Endodermal cell (in vitro differentiated cells): ENCODE measurements around the gene MLX. TPM values are rescaled to one million over a fixed set of nuclear protein-coding genes. Genes with fewer than 3 reads are reported as not detected.

Experiments
- DNase-seq: peaks from one replicate; pipeline ENCODE4 v3.0.0-alpha.2; 2017
- H3K27ac ChIP-seq: 2 replicates; pipeline ENCODE4 v1.5.1; 2013; ENCODE audit warnings: mild to moderate bottlenecking, low read depth, low read length, moderate library complexity
- H3K27me3 ChIP-seq: 2 replicates; pipeline ENCODE4 v1.6.1; 2013; ENCODE audit warnings: mild to moderate bottlenecking, low read length, moderate library complexity; ENCODE audit not compliant: insufficient read depth, control insufficient read depth, poor library complexity, severe bottlenecking
- H3K36me3 ChIP-seq: 2 replicates; pipeline ENCODE4 v1.7.0; 2013; ENCODE audit warnings: mild to moderate bottlenecking, low read length, moderate library complexity; ENCODE audit not compliant: control insufficient read depth, insufficient read depth
- H3K4me1 ChIP-seq: one replicate; pipeline ENCODE4 v1.7.0; 2013; ENCODE audit warnings: low read length; ENCODE audit not compliant: control insufficient read depth, insufficient read depth
- H3K4me3 ChIP-seq: 2 replicates; pipeline ENCODE4 v1.5.1; 2013; ENCODE audit warnings: mild to moderate bottlenecking, low read length, moderate library complexity
- H3K9ac ChIP-seq: 2 replicates; pipeline ENCODE4 v1.6.1; 2013; ENCODE audit warnings: mild to moderate bottlenecking, low read length, moderate library complexity; ENCODE audit not compliant: poor library complexity, severe bottlenecking; ENCODE audit errors: extremely low read depth
- H3K9me3 ChIP-seq: 2 replicates; pipeline ENCODE4 v1.6.1; 2013; ENCODE audit warnings: mild to moderate bottlenecking, low read length, moderate library complexity; ENCODE audit not compliant: control insufficient read depth
- H3K27ac Mint-ChIP-seq: 2 replicates; pipeline ENCODE4 v1.8.0; 2020; ENCODE audit warnings: mixed read lengths
- H3K27me3 Mint-ChIP-seq: 2 replicates; pipeline ENCODE4 v1.8.0; 2021; ENCODE audit warnings: mild to moderate bottlenecking, mixed read lengths; ENCODE audit not compliant: insufficient read depth
- H3K36me3 Mint-ChIP-seq: 2 replicates; pipeline ENCODE4 v1.8.0; 2020; ENCODE audit warnings: low read depth, mixed read lengths
- H3K4me1 Mint-ChIP-seq: 2 replicates; pipeline ENCODE4 v1.8.0; 2020; ENCODE audit warnings: mixed read lengths
- H3K4me3 Mint-ChIP-seq: 2 replicates; pipeline ENCODE4 v1.8.0; 2020; ENCODE audit warnings: mild to moderate bottlenecking, moderate library complexity, mixed read lengths
- H3K9me3 Mint-ChIP-seq: 2 replicates; pipeline ENCODE4 v1.8.0; 2020; ENCODE audit warnings: mild to moderate bottlenecking, mixed read lengths
- CTCF ChIP-seq: fragments of 200-600 bp; sonication (generic); conservative IDR thresholded peaks from 2 replicates; pipeline ENCODE4 v1.5.0; 2021; ENCODE audit warnings: antibody characterized with exemption, mild to moderate bottlenecking
- WGBS, 2 experiments: methylation state at CpG; one replicate each; pipeline versions ENCODE4 v1.1.5 to v1.1.7; 2013; ENCODE audit warnings: missing lambda C conversion rate in 2 of 2, mixed read lengths in 1 of 2; ENCODE audit not compliant: insufficient coverage in 1 of 2, insufficient read length in 1 of 2; 5-methylcytosine and 5-hydroxymethylcytosine counted together
- total RNA-seq, 2 donors: library from RNA; stranded (reverse); fragmentation: NEBNext Ultra II Directional in 1 of 2; extraction: Animal tissue kit (Norgen Biotek cat#: 25700) in 1 of 2; gene quantifications; 2 replicates in 1 of 2; 3 replicates in 1 of 2; pipeline ENCODE4 v1.2.1, GENCODE V29; 2021

MLX gene
- total RNA-seq, 2 donors from 2014 or later, result 37.1 to 38.5 TPM

DNA sequence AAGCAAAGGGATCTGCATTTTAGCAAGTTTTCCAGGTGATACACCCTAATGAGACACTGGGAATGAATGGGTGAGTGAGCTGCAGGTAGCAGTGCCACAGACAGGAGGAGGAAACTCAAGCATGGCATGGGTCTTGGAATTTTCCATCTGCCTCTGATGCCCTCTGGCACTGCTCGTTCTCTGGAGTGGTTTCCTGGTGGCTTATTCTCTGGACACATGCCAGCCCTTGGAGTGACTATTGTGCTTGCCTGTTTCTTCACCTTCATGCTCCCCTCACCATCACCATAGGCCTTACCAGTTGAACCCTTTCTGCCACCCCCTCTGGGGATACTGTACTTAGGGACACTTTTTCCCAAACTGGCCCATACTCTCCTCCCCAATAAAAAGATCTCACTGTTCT, 3.4 kb upstream of the MLX start:
- H3K27me3 ChIP-seq, result no peaks in the 10 kb centered on the region
- no peak overlapping the region for H3K27ac ChIP-seq
- DNase-seq, result no peak
- H3K9me3 ChIP-seq, result no peaks in the 10 kb centered on the region
- Mint-ChIP-seq H3K36me3 (peaks cover 11% of the 10 kb centered on the region), H3K27me3 (no peaks in the 10 kb centered on the region), H3K4me1 (peaks cover 25% of the 10 kb centered on the region), H3K9me3 (no peaks in the 10 kb centered on the region), H3K27ac (peak overlapping the region; percentile 77), H3K4me3 (peak overlapping the region; percentile 94)
- H3K36me3 ChIP-seq, result peaks cover 34% of the 10 kb centered on the region
- peak overlapping the region; percentile 85 for H3K4me3 ChIP-seq
- no peak overlapping the region for H3K9ac ChIP-seq
- peaks cover 4% of the 10 kb centered on the region for H3K4me1 ChIP-seq
- no peak for TF ChIP-seq CTCF
- whole genome bisulfite sequencing, 2 experiments, result 92 to 100% methylated on average over 1 of the region's 1 CpG

DNA sequence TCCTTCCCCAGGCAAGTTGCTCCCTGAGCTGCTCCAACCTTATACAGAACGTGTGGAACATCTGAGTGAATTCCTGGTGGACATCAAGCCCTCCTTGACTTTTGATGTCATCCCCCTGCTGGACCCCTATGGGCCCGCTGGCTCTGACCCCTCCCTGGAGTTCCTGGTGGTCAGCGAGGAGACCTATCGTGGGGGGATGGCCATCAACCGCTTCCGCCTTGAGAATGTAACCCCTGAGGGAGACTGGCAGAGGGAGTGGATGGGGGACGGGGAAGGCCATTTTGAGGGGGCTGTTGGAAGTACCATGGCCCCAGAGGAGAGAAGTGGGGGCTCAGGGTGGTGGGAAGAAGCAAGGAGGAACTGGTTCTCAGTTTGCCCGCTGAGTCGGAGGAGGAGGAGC, 3.0 kb upstream of the MLX start:
- H3K9me3 Mint-ChIP-seq, result no peaks in the 10 kb centered on the region
- H3K9ac ChIP-seq, result no peak overlapping the region

DNA sequence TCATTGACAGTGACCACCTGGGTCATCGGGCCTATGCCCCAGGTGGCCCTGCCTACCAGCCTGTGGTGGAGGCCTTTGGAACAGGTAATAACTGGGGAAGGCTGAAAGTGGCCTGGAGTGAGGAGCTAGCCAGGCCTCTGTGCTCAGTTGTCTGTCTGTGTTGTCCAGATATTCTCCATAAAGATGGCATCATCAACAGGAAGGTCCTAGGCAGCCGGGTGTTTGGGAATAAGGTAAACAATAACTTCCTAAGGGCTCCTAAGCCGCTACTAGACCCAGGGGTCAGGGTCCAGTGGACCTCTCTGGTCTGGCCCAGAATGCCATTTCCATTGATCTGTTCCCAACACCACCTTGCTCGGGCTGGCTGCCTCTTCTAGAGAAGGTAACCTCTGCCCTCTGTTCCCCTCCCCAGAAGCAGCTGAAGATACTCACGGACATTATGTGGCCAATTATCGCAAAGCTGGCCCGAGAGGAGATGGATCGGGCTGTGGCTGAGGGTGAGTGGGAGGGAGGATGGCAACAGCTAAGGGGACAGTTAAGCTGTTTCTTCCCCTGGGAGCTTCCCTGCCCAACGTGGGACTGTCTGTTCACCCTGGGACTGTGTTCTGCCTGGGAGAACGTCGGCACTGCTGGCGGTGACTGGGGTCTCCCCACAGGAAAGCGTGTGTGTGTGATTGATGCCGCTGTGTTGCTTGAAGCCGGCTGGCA, 1.9 kb upstream of the MLX start:
- peaks cover 22% of the 10 kb centered on the region for H3K4me1 Mint-ChIP-seq
- no peak overlapping the region for H3K27ac ChIP-seq
- WGBS, 2 experiments, result 95% methylated on average over 6 to 15 of the region's 15 CpGs
- no peak for DNase-seq
- H3K36me3 ChIP-seq, result peaks cover 48% of the 10 kb centered on the region
- H3K4me3 ChIP-seq, result no peak overlapping the region
- H3K4me1 ChIP-seq, result peaks cover 4% of the 10 kb centered on the region
- no peak for TF ChIP-seq CTCF
- H3K36me3 Mint-ChIP-seq, result peaks cover 25% of the 10 kb centered on the region
- H3K27me3 ChIP-seq, result no peaks in the 10 kb centered on the region
- no peaks in the 10 kb centered on the region for H3K27me3 Mint-ChIP-seq
- no peaks in the 10 kb centered on the region for H3K9me3 ChIP-seq
- no peaks in the 10 kb centered on the region for H3K9me3 Mint-ChIP-seq
- no peak overlapping the region for H3K9ac ChIP-seq
- H3K27ac Mint-ChIP-seq, result no peak overlapping the region
- H3K4me3 Mint-ChIP-seq, result no peak overlapping the region

More for the DNA sequence above, 3.0 kb upstream of the MLX start:
- 89 to 93% methylated on average over 3 to 7 of the region's 9 CpGs for WGBS, 2 experiments
- no peak for TF ChIP-seq CTCF
- DNase-seq, result no peak
- H3K4me1 Mint-ChIP-seq, result peaks cover 25% of the 10 kb centered on the region
- Histone ChIP-seq H3K36me3 (peaks cover 38% of the 10 kb centered on the region), H3K9me3 (no peaks in the 10 kb centered on the region), H3K27ac (no peak overlapping the region), H3K27me3 (no peaks in the 10 kb centered on the region), H3K4me1 (peaks cover 4% of the 10 kb centered on the region), H3K4me3 (no peak overlapping the region)
- H3K36me3 Mint-ChIP-seq, result peaks cover 15% of the 10 kb centered on the region
- H3K27ac Mint-ChIP-seq, result peak overlapping the region; percentile 77
- H3K4me3 Mint-ChIP-seq, result peak overlapping the region; percentile 94
- no peaks in the 10 kb centered on the region for H3K27me3 Mint-ChIP-seq
